HG03064 (cell line): Measurements from ENCODE around the gene KRT6A.

Source experiments
- ATAC-seq: cut with Tn5 transposase; IDR thresholded peaks from one replicate; pipeline ENCODE4 v1.9.1; 2021; ENCODE audit warnings: low read depth; ENCODE audit not compliant: unreplicated experiment

The KRT6A gene

GRCh38 chr12:52493172-52493571 lies at the start of gene KRT6A:
TSS of gene KRT6A (minus strand) at chr12:52493257. CDS start at chr12:52493188, 69 bp downstream.
- ATAC-seq, result no peak

DNA sequence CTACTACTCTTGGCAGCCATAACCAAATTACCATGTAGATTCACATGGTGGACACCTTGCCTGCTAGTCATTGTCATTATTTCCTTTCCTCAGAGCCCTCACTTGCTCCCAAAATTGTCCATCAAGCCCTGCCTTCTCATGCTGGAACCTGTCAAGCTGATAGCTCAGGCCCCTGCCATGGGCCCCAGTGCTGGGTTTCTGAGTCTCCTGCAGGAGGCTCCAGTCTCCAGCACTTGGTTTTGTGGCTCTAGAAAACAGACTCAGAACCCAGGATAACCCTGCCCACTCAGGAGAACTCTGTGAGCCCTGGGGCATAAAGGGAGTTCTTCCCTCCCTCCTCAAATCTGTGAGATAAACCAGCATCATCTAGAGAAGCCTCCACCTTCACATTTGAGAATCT lies 49.1 kb upstream of the KRT6A start:
- ATAC-seq, result no peak

DNA sequence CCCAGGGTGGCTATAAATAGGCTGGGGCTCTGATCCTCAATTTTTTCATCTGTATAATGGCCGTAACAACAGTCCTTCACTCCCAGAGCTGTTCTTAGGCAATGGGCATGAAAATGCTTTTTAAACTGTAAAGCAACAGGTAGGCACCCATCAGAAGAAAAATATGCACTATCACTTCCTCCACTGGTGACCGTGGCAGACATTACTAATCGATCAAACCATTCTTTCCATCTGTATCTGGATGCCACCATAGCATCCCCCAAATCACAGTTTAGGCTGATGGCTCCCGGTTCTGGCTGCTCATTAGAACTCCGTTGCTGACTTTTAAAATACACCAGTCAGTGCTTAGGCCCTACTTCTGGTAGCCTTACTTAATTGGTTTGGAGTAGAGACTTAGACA lies 48.7 kb upstream of the KRT6A start:
- no peak for ATAC-seq

DNA sequence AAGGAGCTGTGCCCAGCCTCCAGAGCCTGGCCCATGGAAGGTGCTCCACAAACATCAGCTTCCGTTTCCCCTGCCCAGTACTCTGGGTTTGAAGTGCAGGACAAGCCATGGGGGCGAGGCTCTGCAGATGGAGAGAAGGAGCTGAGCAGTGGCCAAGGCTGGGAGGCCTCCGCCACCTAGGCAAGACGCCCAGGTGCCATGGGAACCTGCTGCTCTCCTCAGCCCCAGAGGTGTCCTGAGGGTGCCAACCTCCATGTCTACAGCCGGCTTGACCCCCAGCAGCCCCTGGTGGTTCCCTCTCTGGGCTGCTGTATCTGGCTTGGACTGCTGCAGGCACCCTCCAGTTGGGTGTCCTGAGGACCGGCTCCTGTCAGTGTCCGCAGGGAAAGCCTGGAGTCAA lies 47.5 kb upstream of the KRT6A start:
- ATAC-seq, result no peak

- ATAC-seq, result no peak
Observed at GRCh38 chr12:52539821-52540173, 46.7 kb upstream of the KRT6A start.

DNA sequence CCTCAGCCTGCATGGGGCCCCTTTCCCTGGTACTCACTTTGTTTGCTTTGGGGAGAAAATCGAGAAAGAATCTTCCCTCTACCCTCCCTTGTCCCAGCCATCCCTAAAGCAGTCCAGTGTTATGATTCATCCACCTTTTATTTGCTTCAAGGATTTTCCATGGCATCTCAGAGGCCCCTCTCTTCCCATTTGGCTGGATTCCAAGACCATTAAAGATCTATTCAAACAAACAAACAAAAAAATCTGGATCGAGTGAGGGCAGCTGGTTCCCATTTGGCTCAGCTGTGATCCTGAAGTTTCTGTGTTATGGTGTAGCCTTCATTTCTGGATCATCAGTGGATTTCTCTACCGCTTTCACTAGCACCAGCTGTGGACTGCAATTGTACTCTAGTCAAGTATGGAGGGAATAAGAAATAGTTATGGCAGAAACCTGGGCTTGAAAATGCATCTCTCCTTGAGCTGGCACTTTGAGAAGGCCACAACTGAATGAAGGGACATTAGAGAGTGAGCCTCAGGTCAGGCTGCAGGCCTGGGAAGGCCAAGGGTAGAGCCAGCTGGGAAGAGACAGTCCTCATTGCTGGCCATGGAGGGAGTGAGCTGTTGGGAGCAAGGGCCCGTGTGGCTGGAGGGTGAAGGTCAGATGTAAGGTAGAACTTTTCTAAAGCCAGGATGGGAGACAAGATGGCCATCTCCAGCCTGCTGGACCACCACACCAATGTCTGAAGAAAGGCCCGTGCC lies 46.2 kb upstream of the KRT6A start:
- no peak for ATAC-seq

GRCh38 chr12:52537101-52537500 lies 44.0 kb upstream of the KRT6A start:
- ATAC-seq, result no peak

DNA sequence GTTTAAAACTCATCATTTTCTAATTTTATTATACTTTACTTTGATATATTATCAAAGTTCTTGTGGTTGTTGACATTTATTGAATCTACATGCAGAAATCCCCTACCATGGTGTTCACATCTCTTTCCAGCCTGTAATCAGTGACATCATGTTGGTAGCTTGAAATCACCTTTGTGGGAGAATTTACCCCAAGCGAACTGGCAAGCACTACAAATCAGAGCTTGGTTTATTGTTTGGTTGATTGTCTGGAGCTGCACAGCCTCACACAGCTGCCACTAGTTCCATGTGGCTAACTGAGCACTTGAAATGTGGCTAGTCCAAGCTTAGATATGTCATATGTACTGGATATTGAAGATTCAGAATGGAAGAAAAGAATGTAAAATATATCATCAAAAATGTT lies 42.5 kb upstream of the KRT6A start:
- no peak for ATAC-seq

DNA sequence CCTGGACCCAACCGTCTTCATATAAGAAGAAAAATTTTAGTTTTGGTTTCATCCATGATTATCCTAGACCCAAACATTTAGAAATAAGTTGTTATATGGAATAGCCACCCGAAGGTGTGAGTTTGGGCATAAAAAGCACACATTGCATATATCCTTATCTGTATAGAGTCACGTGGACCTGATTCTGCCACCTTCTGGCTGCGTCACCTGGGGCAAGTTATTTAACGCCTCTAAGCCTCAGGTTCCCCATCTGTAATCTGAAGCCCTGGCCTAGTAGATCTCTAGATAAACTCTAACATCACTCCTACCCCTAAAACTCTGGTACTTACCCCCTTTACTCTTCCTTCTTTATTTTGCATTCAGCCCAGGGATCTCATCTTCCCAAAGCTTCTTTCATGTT lies 41.4 kb upstream of the KRT6A start:
- no peak for ATAC-seq

DNA sequence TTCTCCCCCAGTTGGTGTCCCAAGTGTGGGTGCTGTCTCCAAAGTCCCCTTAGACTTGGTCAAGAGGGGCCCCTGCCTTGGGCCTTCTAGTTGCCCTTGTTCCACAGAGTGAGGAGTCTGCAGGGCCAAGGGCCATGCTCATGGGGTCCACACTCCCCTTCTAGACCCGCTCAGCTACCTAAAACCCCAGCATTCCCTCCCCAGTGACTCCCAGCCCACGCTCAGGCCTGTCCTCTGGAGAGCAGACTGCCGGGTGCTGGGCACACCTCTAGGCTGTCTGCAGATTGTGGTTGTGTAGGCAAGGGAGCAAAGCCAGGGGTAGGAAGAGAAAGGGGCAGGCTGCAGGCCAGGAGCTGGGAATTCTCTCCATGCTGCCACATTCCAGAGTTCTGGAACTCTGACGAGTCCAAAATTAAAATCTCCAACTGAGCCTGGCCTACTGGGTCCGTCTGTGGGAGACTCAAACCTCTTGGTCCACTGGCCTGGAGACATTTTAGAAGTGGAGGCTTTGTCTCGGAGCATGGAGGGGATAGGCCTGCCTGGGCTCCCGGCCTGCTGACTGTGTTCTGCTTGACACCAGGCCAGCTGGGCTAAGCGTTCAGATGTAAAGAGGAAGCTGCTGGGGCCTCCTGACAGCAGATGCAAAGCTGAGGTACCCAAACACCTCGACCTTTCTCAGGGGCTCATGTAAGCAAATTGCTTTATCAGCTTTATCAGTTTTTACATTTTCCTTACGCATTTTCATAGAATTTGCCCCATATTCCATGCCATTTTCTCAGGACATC lies 40.8 kb upstream of the KRT6A start:
- ATAC-seq, result no peak

DNA sequence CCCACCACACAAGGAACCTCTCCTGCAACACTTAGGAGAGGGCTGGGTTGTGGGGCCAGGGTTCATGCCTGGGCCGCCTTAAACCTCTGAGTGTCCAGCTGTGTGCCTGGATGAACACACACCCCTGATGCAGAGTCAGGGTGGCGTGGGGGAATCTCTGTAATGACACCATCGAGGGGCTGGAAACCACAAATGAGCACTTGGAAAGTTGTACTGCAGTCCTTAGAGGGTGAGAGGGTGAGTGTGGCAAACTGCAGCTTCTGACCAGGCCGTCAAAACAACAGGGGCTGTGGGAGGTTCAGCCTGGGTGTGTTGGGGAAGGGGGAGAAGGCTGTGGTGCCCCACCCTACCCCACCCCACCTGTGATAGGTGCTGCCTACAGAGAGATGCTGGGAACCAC lies 39.6 kb upstream of the KRT6A start:
- no peak for ATAC-seq

DNA sequence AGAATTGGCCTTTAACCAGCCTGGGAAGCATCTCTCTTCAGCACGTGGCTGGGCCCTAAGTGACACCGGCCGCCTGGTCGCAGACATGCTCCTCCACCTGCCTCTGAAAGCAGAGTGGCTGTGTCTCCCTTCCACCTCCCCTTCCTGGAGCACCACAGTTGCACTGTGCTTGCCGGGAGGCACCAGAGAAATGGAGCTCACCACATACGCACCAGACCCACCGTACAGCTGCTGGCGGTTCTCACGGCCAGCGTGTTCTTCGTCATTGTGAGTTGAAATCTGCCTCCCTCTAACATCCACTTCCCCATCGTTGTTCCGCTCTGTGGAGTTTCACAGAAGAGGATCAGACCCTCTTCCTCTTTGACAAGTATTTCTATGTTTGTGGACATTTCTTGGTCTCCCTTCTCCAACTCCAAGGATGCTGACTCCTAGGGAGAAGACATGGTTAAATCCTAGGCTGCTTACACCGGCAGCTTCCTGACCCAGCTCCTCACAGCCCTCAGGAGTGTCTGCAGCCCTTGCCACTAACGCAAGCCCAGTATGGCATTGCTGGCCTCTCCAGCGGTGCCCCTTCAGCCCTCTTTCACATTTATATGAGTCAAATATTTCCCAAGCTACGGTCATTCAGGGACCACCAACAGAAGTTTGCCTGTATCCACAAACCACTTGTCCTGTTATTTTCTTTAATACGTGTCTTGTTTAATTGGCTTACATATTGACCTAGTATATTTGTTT lies 38.7 kb upstream of the KRT6A start:
- ATAC-seq, result no peak

- ATAC-seq, result no peak
Observed at GRCh38 chr12:52530905-52531304, 37.8 kb upstream of the KRT6A start.

DNA sequence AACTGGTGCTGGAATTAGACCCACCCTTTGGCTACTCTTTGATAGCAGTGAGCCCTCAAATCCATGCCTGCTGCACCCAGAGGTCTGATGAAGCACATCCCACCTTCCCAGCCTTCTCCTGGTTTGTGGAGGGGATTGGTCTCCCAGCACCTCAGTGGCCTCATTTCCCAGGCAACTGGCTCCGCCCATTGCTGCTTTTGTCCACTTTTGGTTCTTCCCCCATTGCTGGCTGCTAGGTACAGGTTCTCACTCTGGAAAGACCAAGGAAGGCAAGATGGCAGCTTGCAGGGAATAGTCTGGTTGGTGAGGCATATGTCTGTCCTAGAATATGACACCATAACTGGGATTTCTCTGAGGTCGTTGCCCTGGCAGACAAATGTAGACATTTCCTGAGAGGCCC lies 37.3 kb upstream of the KRT6A start:
- ATAC-seq, result no peak

- no peak for ATAC-seq
Observed at GRCh38 chr12:52529846-52530245, 36.8 kb upstream of the KRT6A start.

DNA sequence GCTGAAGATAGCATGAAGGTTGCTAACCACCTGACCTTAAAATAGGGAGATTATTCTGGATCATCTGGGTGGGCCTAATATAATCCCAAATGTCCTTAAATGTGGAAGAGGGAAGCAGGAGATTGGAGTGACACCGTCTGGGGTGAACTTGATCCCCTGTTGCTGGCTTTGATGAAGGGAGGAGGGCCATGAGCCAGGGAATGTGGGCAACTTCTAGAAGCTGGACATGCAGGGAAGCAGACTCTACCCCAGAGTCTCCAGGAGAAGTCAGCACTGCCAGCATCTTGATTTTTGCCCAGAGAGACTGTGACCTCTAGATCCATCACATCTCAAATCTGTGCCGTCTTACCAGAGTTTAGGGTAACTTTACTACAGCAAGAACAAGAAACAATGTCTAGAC lies 36.4 kb upstream of the KRT6A start:
- no peak for ATAC-seq

GRCh38 chr12:52528641-52529143 lies 35.6 kb upstream of the KRT6A start:
- ATAC-seq, result no peak

DNA sequence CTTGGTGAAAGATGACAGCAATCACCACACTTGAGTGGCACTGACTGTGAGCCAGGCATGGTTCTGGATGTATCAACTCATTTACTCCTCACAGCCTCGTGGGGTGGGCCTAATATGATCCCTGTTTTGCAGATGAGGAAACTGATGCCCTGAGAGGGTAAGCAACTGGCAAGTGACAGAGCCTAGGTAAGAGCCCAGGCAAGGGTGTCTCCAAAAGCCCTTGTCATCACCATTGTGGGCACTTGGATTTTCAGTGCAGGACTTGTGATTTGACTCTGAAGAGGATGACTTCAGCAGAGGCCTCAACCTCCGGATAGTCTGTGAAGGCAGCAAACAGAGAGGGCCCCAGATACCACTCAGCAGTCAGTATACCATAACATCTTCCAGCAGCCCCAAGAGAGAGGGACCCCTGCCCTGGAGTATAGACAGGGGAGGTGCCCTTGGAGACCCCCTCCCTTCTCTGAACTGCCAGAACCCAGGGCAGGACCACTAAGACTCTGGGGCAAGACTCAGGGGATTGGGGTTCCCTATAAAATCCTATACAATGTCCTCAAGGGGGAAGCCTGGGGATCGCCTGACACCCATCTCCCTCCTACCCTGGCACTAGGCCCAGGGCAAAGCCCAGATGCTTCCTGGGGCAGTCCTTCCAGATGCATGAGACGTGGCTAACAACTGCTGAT lies 34.2 kb upstream of the KRT6A start:
- ATAC-seq, result no peak

DNA sequence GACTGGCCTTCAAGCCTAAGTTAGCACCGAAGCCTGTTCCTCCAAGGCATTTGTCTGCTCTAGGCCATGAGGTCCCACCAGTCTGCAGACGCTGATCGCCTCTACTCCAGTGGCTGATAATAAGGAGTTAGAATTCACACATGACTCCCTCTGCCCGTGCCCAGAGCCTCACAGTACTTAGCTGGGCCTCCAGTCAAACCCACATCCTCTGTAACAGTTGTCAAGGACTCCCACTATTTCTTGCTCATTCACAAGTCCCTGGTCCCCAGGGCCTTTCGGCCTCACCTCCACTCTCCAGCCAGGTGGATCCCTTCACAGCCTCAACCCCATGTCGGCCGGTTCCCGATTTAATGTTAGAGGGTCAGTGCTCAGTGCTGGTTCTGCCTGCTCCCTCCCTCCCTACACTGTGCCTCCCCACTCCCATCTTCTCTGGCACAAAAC lies 33.5 kb upstream of the KRT6A start:
- no peak for ATAC-seq

DNA sequence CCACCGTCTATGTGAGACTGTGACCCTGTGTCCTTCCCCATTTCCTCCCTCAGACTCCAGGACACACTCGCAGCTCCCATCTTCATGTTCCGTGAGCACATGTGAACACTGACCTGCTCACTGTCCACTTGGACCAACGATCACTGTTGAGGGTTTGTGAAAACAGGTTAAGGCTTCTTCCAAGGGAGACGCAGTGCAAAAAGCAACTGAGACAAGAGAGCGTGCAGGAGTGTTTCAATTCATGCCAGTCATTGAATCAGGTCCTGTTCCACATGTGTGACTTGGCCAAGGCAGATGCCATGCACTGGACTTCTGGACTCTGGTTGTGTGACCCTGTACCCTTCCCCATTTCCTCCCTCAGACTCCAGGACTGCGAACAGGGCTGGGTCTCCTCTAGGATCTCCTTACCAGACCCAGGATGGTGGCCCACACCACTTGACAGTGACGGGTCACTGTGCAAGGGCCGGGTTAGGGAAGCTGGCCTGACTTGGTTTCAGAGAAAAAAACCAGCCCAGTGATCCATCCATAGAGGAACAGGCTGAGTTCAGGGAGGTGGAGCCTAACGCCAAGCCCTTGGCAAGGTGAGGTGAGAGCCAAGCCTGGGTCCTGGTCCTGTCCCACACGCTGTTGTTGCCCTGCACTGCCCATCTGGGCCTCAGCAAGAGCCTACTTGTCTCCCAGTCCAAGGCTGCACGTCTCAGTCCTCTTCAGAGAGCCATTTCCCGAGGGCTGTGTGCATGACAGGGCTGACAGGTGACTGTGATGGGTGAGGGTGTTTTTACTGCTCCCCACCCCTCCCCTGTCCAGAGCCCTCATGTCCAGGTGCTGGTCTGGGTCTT lies 32.8 kb upstream of the KRT6A start:
- no peak for ATAC-seq
